GM23338 (cell line): ENCODE results near the gene FRYL. TPM values are rescaled to one million over a fixed set of nuclear protein-coding genes. Genes with fewer than 3 reads are reported as not detected.
A peak's percentile ranks its signal among the peaks of the same experiment; 100 is the strongest.

ENCODE experiments used
- ATAC-seq: fragments of 200-7000 bp; cut with Tn5 transposase; 3 replicates; pipeline ENCODE4 v1.9.1; 2020
- DNase-seq: peaks from one replicate; pipeline ENCODE4 v3.0.0-alpha.2; 2015; ENCODE audit warnings: low spot score
- H2AFZ ChIP-seq: fragments of 200-600 bp; sonication (generic); 2 replicates; pipeline ENCODE4 v1.8.0; 2016; ENCODE audit warnings: antibody characterized with exemption, mild to moderate bottlenecking, moderate library complexity
- H3F3A ChIP-seq: fragments of 200-600 bp; sonication (generic); replicated peaks from 2 replicates; pipeline ENCODE4 v1.8.0; 2017; ENCODE audit warnings: antibody characterized with exemption, mixed run types, low read depth
- H3K27ac ChIP-seq: fragments of 200-600 bp; sonication (generic); 2 replicates; pipeline ENCODE4 v1.6.1; 2016; ENCODE audit warnings: low read depth
- H3K27me3 ChIP-seq: fragments of 200-600 bp; sonication (generic); 2 replicates; pipeline ENCODE4 v1.8.0; 2016; ENCODE audit warnings: mild to moderate bottlenecking, mixed run types, moderate library complexity; ENCODE audit not compliant: insufficient read depth
- H3K36me3 ChIP-seq: fragments of 200-600 bp; sonication (generic); 2 replicates; pipeline ENCODE4 v1.8.0; 2016; ENCODE audit warnings: mild to moderate bottlenecking; ENCODE audit not compliant: insufficient read depth
- H3K4me1 ChIP-seq: fragments of 200-600 bp; sonication (generic); 2 replicates; pipeline ENCODE4 v1.8.0; 2016; ENCODE audit warnings: mild to moderate bottlenecking, moderate library complexity; ENCODE audit not compliant: insufficient read depth
- H3K4me2 ChIP-seq: fragments of 200-600 bp; sonication (generic); 2 replicates; pipeline ENCODE4 v1.7.1; 2017; ENCODE audit warnings: mixed run types
- H3K4me3 ChIP-seq: fragments of 200-600 bp; sonication (generic); 2 replicates; pipeline ENCODE4 v1.6.1; 2016; ENCODE audit warnings: mixed run types
- H3K79me2 ChIP-seq: fragments of 200-600 bp; sonication (generic); replicated peaks from 2 replicates; pipeline ENCODE4 v1.8.0; 2017; ENCODE audit warnings: mild to moderate bottlenecking; ENCODE audit not compliant: insufficient read depth
- H3K9me2 ChIP-seq: fragments of 200-600 bp; sonication (generic); 2 replicates; pipeline ENCODE4 v1.8.0; 2017; ENCODE audit not compliant: insufficient read depth
- H4K20me1 ChIP-seq: fragments of 200-600 bp; sonication (generic); replicated peaks from 2 replicates; pipeline ENCODE4 v1.8.0; 2017; ENCODE audit warnings: mild to moderate bottlenecking; ENCODE audit not compliant: insufficient read depth
- H3K27ac Mint-ChIP-seq: 2 replicates; pipeline ENCODE4 v1.8.0; 2020; ENCODE audit warnings: inconsistent platforms, mild to moderate bottlenecking, moderate library complexity, mixed read lengths
- H3K27me3 Mint-ChIP-seq: 3 replicates; pipeline ENCODE4 v1.8.0; 2022; ENCODE audit warnings: low read depth, mild to moderate bottlenecking, moderate library complexity, mixed read lengths, inconsistent platforms; ENCODE audit not compliant: insufficient read depth, poor library complexity
- H3K36me3 Mint-ChIP-seq: 3 replicates; pipeline ENCODE4 v1.8.0; 2021; ENCODE audit warnings: low read depth, mild to moderate bottlenecking, inconsistent platforms, moderate library complexity, mixed read lengths
- H3K4me1 Mint-ChIP-seq: 3 replicates; pipeline ENCODE4 v1.8.0; 2020; ENCODE audit warnings: mild to moderate bottlenecking, inconsistent platforms, mixed read lengths
- H3K4me3 Mint-ChIP-seq: 3 replicates; pipeline ENCODE4 v1.8.0; 2021; ENCODE audit warnings: moderate library complexity, mild to moderate bottlenecking, inconsistent platforms, mixed read lengths
- H3K9me3 Mint-ChIP-seq: 3 replicates; pipeline ENCODE4 v1.8.0; 2020; ENCODE audit warnings: moderate library complexity, mild to moderate bottlenecking, inconsistent platforms, mixed read lengths
- CREB1 ChIP-seq: fragments of 250-450 bp; sonication (Bioruptor Pico); IDR thresholded peaks from 2 replicates; pipeline ENCODE4 v1.5.0; 2020; ENCODE audit warnings: low read depth, mild to moderate bottlenecking, moderate library complexity
- CTCF ChIP-seq, 2 experiments: fragments of 200-600 bp in 1 of 2; sonication (generic) in 1 of 2; conservative IDR thresholded peaks; 2 replicates each; pipeline versions ENCODE4 v1.5.1 to v1.6.1; 2016 to 2017; ENCODE audit warnings: antibody characterized with exemption in 2 of 2, low read depth in 2 of 2, mild to moderate bottlenecking in 2 of 2, moderate library complexity in 1 of 2
- ETS1 ChIP-seq: IDR thresholded peaks from 2 replicates; pipeline ENCODE4 v1.6.1; 2016; ENCODE audit warnings: antibody characterized with exemption
- EZH2 ChIP-seq: fragments of 200-600 bp; sonication (generic); IDR thresholded peaks from one replicate; pipeline ENCODE4 v1.8.0; 2017; ENCODE audit warnings: antibody characterized with exemption, mild to moderate bottlenecking, low read depth; ENCODE audit not compliant: unreplicated experiment
- EZH2phosphoT487 ChIP-seq: fragments of 200-600 bp; sonication (generic); IDR thresholded peaks from one replicate; pipeline ENCODE4 v1.8.1; 2018; ENCODE audit warnings: antibody characterized with exemption; ENCODE audit not compliant: unreplicated experiment
- JUNB ChIP-seq: IDR thresholded peaks from one replicate; pipeline ENCODE4 v1.6.1; 2016; ENCODE audit warnings: antibody characterized with exemption; ENCODE audit not compliant: unreplicated experiment
- NANOG ChIP-seq: IDR thresholded peaks from 2 replicates; pipeline ENCODE4 v1.6.1; 2016; ENCODE audit warnings: antibody characterized with exemption, borderline replicate concordance
- POLR2AphosphoS5 ChIP-seq: IDR thresholded peaks from 2 replicates; pipeline ENCODE4 v1.6.1; 2016; ENCODE audit warnings: antibody characterized with exemption, low read depth
- STAT1 ChIP-seq: IDR thresholded peaks from one replicate; pipeline ENCODE4 v1.6.1; 2016; ENCODE audit warnings: antibody characterized with exemption; ENCODE audit not compliant: unreplicated experiment
- ZNF114 ChIP-seq: fragments of 250-450 bp; sonication (Bioruptor Pico); IDR thresholded peaks from 2 replicates; pipeline ENCODE4 v1.5.0; 2020; ENCODE audit warnings: mild to moderate bottlenecking, moderate library complexity
- ZNF331 ChIP-seq: fragments of 250-450 bp; sonication (Bioruptor Pico); IDR thresholded peaks from 2 replicates; pipeline ENCODE4 v1.5.0; 2020; ENCODE audit warnings: low read depth, mild to moderate bottlenecking, moderate library complexity
- polyA plus RNA-seq: library from polyadenylated mRNA; unstranded; fragments of >200 nt; fragmentation: Nextera tagmentation; extraction: Ambion mirVana; gene quantifications from 2 replicates; pipeline ENCODE4 v1.2.1, GENCODE V29; 2016
- total RNA-seq: library from RNA; depleted of rRNA; stranded (reverse); fragments of >200 nt; shearing (Covaris generic); gene quantifications from 2 replicates; pipeline ENCODE4 v1.2.3, GENCODE V29; 2014
- TF ChIP-seq, protein P1 (sequence below): fragments of 250-450 bp; sonication (Bioruptor Pico); IDR thresholded peaks from 2 replicates; pipeline ENCODE4 v1.5.0; 2020; ENCODE audit warnings: mild to moderate bottlenecking, moderate library complexity
- TF ChIP-seq, protein P2 (sequence below): IDR thresholded peaks from one replicate; pipeline ENCODE4 v1.6.1; 2018; ENCODE audit warnings: antibody characterized with exemption; ENCODE audit not compliant: unreplicated experiment

Gene FRYL
- total and polyA plus RNA-seq, 2 experiments from 2014 or later: 30.7 to 53.3 TPM

GRCh38 chr4:48472794-48473193 is 307.3 kb downstream of the FRYL start:
- Histone ChIP-seq H4K20me1 (no peaks in the 10 kb centered on the region), H3K4me3 (no peak overlapping the region), H3K27ac (no peak overlapping the region), H3K27me3 (no peaks in the 10 kb centered on the region), H3K9me2 (no peaks in the 10 kb centered on the region), H3K36me3 (no peaks in the 10 kb centered on the region), H3K4me1 (peaks cover 15% of the 10 kb centered on the region; the same call in 1 of the 2 replicates), H2AFZ (peak overlapping the region; percentile 39; the same call in 1 of the 2 replicates), H3K4me2 (no peak overlapping the region), H3F3A (no peaks in the 10 kb centered on the region), H3K79me2 (no peaks in the 10 kb centered on the region)
- H3K4me1 Mint-ChIP-seq: peaks cover 10% of the 10 kb centered on the region
- H3K9me3 Mint-ChIP-seq: no peaks in the 10 kb centered on the region; the same call in 2 of the 3 replicates
- no peak overlapping the region for H3K27ac Mint-ChIP-seq
- H3K27me3 Mint-ChIP-seq: peaks cover 2% of the 10 kb centered on the region
- no peaks in the 10 kb centered on the region for H3K36me3 Mint-ChIP-seq
- ATAC-seq (no peak), DNase-seq (no peak)
- H3K4me3 Mint-ChIP-seq: no peak overlapping the region
- TF ChIP-seq ZNF331 (CRISPR knock-in tag) (no peak), JUNB (no peak), NANOG (no peak), POLR2AphosphoS5 (no peak), ETS1 (no peak), ZNF114 (no peak), EZH2phosphoT487 (no peak), EZH2 (no peak), CTCF (conservative IDR thresholded peaks at IDR 0.05; ENCODE audit: low read depth in 2 of 2) (no peak), STAT1 (no peak), CREB1 (CRISPR knock-in tag) (no peak)
- TF ChIP-seq, protein P1, sequence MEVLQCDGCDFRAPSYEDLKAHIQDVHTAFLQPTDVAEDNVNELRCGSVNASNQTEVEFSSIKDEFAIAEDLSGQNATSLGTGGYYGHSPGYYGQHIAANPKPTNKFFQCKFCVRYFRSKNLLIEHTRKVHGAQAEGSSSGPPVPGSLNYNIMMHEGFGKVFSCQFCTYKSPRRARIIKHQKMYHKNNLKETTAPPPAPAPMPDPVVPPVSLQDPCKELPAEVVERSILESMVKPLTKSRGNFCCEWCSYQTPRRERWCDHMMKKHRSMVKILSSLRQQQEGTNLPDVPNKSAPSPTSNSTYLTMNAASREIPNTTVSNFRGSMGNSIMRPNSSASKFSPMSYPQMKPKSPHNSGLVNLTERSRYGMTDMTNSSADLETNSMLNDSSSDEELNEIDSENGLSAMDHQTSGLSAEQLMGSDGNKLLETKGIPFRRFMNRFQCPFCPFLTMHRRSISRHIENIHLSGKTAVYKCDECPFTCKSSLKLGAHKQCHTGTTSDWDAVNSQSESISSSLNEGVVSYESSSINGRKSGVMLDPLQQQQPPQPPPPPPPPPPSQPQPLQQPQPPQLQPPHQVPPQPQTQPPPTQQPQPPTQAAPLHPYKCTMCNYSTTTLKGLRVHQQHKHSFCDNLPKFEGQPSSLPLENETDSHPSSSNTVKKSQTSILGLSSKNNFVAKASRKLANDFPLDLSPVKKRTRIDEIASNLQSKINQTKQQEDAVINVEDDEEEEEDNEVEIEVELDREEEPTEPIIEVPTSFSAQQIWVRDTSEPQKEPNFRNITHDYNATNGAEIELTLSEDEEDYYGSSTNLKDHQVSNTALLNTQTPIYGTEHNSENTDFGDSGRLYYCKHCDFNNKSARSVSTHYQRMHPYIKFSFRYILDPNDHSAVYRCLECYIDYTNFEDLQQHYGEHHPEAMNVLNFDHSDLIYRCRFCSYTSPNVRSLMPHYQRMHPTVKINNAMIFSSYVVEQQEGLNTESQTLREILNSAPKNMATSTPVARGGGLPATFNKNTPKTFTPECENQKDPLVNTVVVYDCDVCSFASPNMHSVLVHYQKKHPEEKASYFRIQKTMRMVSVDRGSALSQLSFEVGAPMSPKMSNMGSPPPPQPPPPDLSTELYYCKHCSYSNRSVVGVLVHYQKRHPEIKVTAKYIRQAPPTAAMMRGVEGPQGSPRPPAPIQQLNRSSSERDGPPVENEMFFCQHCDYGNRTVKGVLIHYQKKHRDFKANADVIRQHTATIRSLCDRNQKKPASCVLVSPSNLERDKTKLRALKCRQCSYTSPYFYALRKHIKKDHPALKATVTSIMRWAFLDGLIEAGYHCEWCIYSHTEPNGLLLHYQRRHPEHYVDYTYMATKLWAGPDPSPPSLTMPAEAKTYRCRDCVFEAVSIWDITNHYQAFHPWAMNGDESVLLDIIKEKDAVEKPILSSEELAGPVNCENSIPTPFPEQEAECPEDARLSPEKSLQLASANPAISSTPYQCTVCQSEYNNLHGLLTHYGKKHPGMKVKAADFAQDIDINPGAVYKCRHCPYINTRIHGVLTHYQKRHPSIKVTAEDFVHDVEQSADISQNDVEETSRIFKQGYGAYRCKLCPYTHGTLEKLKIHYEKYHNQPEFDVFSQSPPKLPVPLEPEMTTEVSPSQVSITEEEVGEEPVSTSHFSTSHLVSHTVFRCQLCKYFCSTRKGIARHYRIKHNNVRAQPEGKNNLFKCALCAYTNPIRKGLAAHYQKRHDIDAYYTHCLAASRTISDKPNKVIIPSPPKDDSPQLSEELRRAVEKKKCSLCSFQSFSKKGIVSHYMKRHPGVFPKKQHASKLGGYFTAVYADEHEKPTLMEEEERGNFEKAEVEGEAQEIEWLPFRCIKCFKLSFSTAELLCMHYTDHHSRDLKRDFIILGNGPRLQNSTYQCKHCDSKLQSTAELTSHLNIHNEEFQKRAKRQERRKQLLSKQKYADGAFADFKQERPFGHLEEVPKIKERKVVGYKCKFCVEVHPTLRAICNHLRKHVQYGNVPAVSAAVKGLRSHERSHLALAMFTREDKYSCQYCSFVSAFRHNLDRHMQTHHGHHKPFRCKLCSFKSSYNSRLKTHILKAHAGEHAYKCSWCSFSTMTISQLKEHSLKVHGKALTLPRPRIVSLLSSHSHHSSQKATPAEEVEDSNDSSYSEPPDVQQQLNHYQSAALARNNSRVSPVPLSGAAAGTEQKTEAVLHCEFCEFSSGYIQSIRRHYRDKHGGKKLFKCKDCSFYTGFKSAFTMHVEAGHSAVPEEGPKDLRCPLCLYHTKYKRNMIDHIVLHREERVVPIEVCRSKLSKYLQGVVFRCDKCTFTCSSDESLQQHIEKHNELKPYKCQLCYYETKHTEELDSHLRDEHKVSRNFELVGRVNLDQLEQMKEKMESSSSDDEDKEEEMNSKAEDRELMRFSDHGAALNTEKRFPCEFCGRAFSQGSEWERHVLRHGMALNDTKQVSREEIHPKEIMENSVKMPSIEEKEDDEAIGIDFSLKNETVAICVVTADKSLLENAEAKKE: no peak
- TF ChIP-seq, protein P2, sequence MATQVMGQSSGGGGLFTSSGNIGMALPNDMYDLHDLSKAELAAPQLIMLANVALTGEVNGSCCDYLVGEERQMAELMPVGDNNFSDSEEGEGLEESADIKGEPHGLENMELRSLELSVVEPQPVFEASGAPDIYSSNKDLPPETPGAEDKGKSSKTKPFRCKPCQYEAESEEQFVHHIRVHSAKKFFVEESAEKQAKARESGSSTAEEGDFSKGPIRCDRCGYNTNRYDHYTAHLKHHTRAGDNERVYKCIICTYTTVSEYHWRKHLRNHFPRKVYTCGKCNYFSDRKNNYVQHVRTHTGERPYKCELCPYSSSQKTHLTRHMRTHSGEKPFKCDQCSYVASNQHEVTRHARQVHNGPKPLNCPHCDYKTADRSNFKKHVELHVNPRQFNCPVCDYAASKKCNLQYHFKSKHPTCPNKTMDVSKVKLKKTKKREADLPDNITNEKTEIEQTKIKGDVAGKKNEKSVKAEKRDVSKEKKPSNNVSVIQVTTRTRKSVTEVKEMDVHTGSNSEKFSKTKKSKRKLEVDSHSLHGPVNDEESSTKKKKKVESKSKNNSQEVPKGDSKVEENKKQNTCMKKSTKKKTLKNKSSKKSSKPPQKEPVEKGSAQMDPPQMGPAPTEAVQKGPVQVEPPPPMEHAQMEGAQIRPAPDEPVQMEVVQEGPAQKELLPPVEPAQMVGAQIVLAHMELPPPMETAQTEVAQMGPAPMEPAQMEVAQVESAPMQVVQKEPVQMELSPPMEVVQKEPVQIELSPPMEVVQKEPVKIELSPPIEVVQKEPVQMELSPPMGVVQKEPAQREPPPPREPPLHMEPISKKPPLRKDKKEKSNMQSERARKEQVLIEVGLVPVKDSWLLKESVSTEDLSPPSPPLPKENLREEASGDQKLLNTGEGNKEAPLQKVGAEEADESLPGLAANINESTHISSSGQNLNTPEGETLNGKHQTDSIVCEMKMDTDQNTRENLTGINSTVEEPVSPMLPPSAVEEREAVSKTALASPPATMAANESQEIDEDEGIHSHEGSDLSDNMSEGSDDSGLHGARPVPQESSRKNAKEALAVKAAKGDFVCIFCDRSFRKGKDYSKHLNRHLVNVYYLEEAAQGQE: no peak
